Astrocyte (in vitro differentiated cells and primary cell): ENCODE results near the gene KMT2B. TPM values are rescaled to one million over a fixed set of nuclear protein-coding genes. Genes with fewer than 3 reads are reported as not detected.

ENCODE experiments used
- DNase-seq: peaks from one replicate; pipeline ENCODE4 v3.0.0-alpha.2; 2010; ENCODE audit warnings: low read depth
- FAIRE-seq: peaks from 2 replicates; lab custom pipeline; 2011; peaks lifted over from hg19 to GRCh38; lab: Jason Lieb, UNC
- H2AFZ ChIP-seq: 2 replicates; pipeline ENCODE4 v1.6.0; 2012; ENCODE audit warnings: low read depth, low read length, inconsistent platforms
- H3K27ac ChIP-seq: 2 replicates; pipeline ENCODE4 v1.5.1; 2011; ENCODE audit warnings: low read depth, low read length, inconsistent platforms
- H3K27me3 ChIP-seq: 2 replicates; pipeline ENCODE4 v1.6.0; 2011; ENCODE audit warnings: low read length, inconsistent platforms; ENCODE audit not compliant: insufficient read depth
- H3K36me3 ChIP-seq: 2 replicates; pipeline ENCODE4 v1.5.1; 2011; ENCODE audit warnings: low read length, inconsistent platforms; ENCODE audit not compliant: insufficient read depth
- H3K4me1 ChIP-seq: 2 replicates; pipeline ENCODE4 v1.5.1; 2011; ENCODE audit warnings: low read length, inconsistent platforms; ENCODE audit not compliant: insufficient read depth
- H3K4me2 ChIP-seq: 2 replicates; pipeline ENCODE4 v1.6.0; 2012; ENCODE audit warnings: low read length, inconsistent platforms
- H3K4me3 ChIP-seq: 2 replicates; pipeline ENCODE4 v1.5.1; 2011; ENCODE audit warnings: low read depth, mild to moderate bottlenecking, low read length, inconsistent platforms; ENCODE audit not compliant: insufficient read depth
- H3K79me2 ChIP-seq: 2 replicates; pipeline ENCODE4 v1.6.0; 2012; ENCODE audit warnings: mild to moderate bottlenecking, low read length, inconsistent platforms; ENCODE audit not compliant: insufficient read depth
- H3K9ac ChIP-seq: 2 replicates; pipeline ENCODE4 v1.6.0; 2012; ENCODE audit warnings: mild to moderate bottlenecking, low read length, inconsistent platforms
- H3K9me3 ChIP-seq: 2 replicates; pipeline ENCODE4 v1.5.1; 2012; ENCODE audit warnings: low read depth, mild to moderate bottlenecking, low read length, inconsistent platforms; ENCODE audit not compliant: insufficient read depth
- H4K20me1 ChIP-seq: 2 replicates; pipeline ENCODE4 v1.6.0; 2012; ENCODE audit warnings: low read length, inconsistent platforms; ENCODE audit not compliant: insufficient read depth
- H3K27ac Mint-ChIP-seq: one replicate; pipeline ENCODE4 v1.8.0; 2021; ENCODE audit warnings: mild to moderate bottlenecking, mixed read lengths; ENCODE audit not compliant: unreplicated experiment
- H3K27me3 Mint-ChIP-seq: one replicate; pipeline ENCODE4 v1.8.0; 2021; ENCODE audit warnings: low read depth, mixed read lengths; ENCODE audit not compliant: unreplicated experiment
- H3K36me3 Mint-ChIP-seq: one replicate; pipeline ENCODE4 v1.8.0; 2021; ENCODE audit warnings: low read depth, mixed read lengths; ENCODE audit not compliant: unreplicated experiment
- H3K4me1 Mint-ChIP-seq: one replicate; pipeline ENCODE4 v1.8.0; 2021; ENCODE audit warnings: low read depth, mixed read lengths; ENCODE audit not compliant: unreplicated experiment
- H3K4me3 Mint-ChIP-seq: one replicate; pipeline ENCODE4 v1.8.0; 2021; ENCODE audit warnings: mild to moderate bottlenecking, moderate library complexity, mixed read lengths; ENCODE audit not compliant: unreplicated experiment
- H3K9me3 Mint-ChIP-seq: one replicate; pipeline ENCODE4 v1.8.0; 2021; ENCODE audit warnings: mild to moderate bottlenecking, mixed read lengths; ENCODE audit not compliant: unreplicated experiment
- CTCF ChIP-seq: IDR thresholded peaks from 2 replicates; pipeline ENCODE4 v1.5.1; 2011; ENCODE audit warnings: low read depth, mild to moderate bottlenecking, inconsistent platforms, low read length, moderate library complexity; ENCODE audit not compliant: insufficient read depth
- EZH2 ChIP-seq: IDR thresholded peaks from 2 replicates; pipeline ENCODE4 v1.6.1; 2012; ENCODE audit warnings: mild to moderate bottlenecking, low read length, inconsistent platforms; ENCODE audit not compliant: insufficient read depth
- total RNA-seq: library from RNA; stranded (reverse); gene quantifications from 2 replicates; pipeline ENCODE4 v1.2.1, GENCODE V29; 2021

KMT2B gene
- total RNA-seq, 1 donor from 2014 or later: 28.7 TPM

DNA sequence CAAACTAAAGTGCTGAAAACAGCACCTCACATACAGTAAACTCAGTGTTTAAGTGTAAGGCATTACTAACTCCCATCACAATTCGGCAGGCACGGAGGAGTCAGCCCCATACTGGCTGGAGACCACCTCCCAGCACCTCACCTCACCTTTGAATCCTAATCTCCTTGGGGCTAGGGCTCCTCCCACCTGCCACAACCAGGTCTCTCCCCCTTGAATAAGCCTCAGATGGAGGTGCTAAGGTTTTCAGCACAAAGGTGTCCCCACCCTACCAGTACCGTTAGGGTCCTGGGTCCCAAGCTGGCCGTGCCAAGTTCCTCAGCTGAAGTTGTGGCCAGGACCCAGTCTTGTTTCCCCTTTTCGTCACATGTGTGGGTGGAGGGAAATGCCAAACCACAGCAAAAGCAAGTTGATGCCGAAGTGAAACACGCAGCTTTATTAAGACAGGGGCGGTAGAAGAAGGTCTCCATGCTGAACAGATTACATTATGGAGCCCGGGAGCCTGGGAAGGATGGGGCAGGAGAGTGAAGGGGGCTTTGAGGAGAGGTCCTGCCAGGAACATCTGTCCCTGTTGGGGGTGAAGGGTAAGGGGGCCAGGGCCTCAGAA, 24.4 kb downstream of the KMT2B start, which contains the start of gene IGFLR1:
IGFLR1 (minus strand) TSS at position 332 of the 604 bp plus-strand sequence. CDS start 1,272 bp downstream, outside the sequence.
- DNase-seq (no peak), FAIRE-seq (no peak)
- Histone ChIP-seq H3K4me1 (peaks cover 12% of the 10 kb centered on the region), H4K20me1 (peaks cover 12% of the 10 kb centered on the region), H3K4me2 (no peak within 1 kb of the TSS), H3K4me3 (no peak within 1 kb of the TSS), H3K36me3 (peaks cover 4% of the 10 kb centered on the region), H3K9ac (no peak within 1 kb of the TSS), H3K79me2 (peaks cover 18% of the 10 kb centered on the region), H2AFZ (no peak within 1 kb of the TSS), H3K9me3 (no peaks in the 10 kb centered on the region), H3K27me3 (no peaks in the 10 kb centered on the region), H3K27ac (no peak within 1 kb of the TSS)
- Mint-ChIP-seq H3K4me3 (peak within 1 kb of the TSS; percentile 27), H3K27me3 (no peaks in the 10 kb centered on the region), H3K36me3 (peaks cover 5% of the 10 kb centered on the region), H3K9me3 (no peaks in the 10 kb centered on the region), H3K4me1 (peaks cover 5% of the 10 kb centered on the region), H3K27ac (peak within 1 kb of the TSS; percentile 26)
- TF ChIP-seq CTCF (no peak), EZH2 (no peak)

- no peak for DNase-seq
- Histone ChIP-seq H3K79me2 (peaks cover 26% of the 10 kb centered on the region), H3K4me3 (no peak overlapping the region)
These were observed 26.0 kb downstream of the KMT2B start for GRCh38 chr19:35743640-35744429.

More at GRCh38 chr19:35743640-35744429, 26.0 kb downstream of the KMT2B start:
- Histone ChIP-seq H3K9me3 (no peaks in the 10 kb centered on the region), H3K27ac (no peak overlapping the region), H3K4me1 (peaks cover 12% of the 10 kb centered on the region), H2AFZ (peak overlapping the region; percentile 75), H3K27me3 (no peaks in the 10 kb centered on the region), H4K20me1 (no peaks in the 10 kb centered on the region), H3K9ac (no peak overlapping the region), H3K4me2 (peak overlapping the region; percentile 91), H3K36me3 (no peaks in the 10 kb centered on the region)
- peak overlapping the region; percentile 99 for H3K4me3 Mint-ChIP-seq
- no peaks in the 10 kb centered on the region for H3K27me3 Mint-ChIP-seq
- H3K36me3 Mint-ChIP-seq: peaks cover 3% of the 10 kb centered on the region
- no peaks in the 10 kb centered on the region for H3K9me3 Mint-ChIP-seq
- H3K4me1 Mint-ChIP-seq: peaks cover 13% of the 10 kb centered on the region
- peak overlapping the region; percentile 55 for H3K27ac Mint-ChIP-seq
- TF ChIP-seq CTCF (no peak), EZH2 (no peak)
- no peak for FAIRE-seq
